Measurements from ENCODE around the gene IQSEC1. TPM values are rescaled to one million over a fixed set of nuclear protein-coding genes. Genes with fewer than 3 reads are reported as not detected.

Gene IQSEC1
- total and polyA plus RNA-seq, 2 donors (not counting 1 experiment from before 2014, with no cell fraction given), result 96.7 to 222 TPM

GRCh38 chr3:13004376-13004775, 68.9 kb downstream of the IQSEC1 start:
- Histone ChIP-seq H2AFZ (ENCODE audit: insufficient read depth, low read depth, low read length, poor library complexity, severe bottlenecking) (no peak overlapping the region), H3K79me2 (ENCODE audit: control insufficient read depth, insufficient read depth, low read length) (peaks cover 99% of the 10 kb centered on the region), H4K20me1 (ENCODE audit: control insufficient read depth, insufficient read depth, low read length, poor library complexity, severe bottlenecking) (peaks cover 74% of the 10 kb centered on the region), H3K9ac (ENCODE audit: low read length) (no peak overlapping the region), H3K4me2 (replicated peaks; ENCODE audit: low read depth, low read length, poor library complexity, severe bottlenecking) (peak overlapping the region; percentile 62), H3K36me3 (replicated peaks in 1 of 2; ENCODE audit: control extremely low read depth in 1 of 2, control insufficient read depth in 1 of 2, extremely low read depth in 1 of 2, insufficient read depth in 2 of 2, low read length in 1 of 2) (peaks cover 0 to 53% of the 10 kb centered on the region in 2 experiments), H3K27ac (ENCODE audit: low read length in 2 of 2) (peak overlapping the region; percentile 28 to 97), H3K4me1 (ENCODE audit: control insufficient read depth in 2 of 2, insufficient read depth in 2 of 2, low read length in 2 of 2) (peaks cover 99% of the 10 kb centered on the region in 2 donors), H3K9me3 (ENCODE audit: control extremely low read depth in 1 of 3, control insufficient read depth in 2 of 3, insufficient read depth in 1 of 3, low read length in 2 of 3) (no peaks in the 10 kb centered on the region), H3K27me3 (replicated peaks in 1 of 4; ENCODE audit: control extremely low read depth in 1 of 4, control insufficient read depth in 3 of 4, insufficient read depth in 4 of 4, low read length in 3 of 4) (no peaks in the 10 kb centered on the region), H3K4me3 (ENCODE audit: control extremely low read depth in 1 of 5, extremely low read depth in 1 of 5, insufficient read depth in 1 of 5, low read depth in 2 of 5, low read length in 4 of 5) (no peak overlapping the region)
- POLR2A ChIA-PET, result interaction anchor here (0.7 to 2.0 kb wide), 6 partner anchors 9 to 329 kb away, joined by 3 to 6 read pairs (median 4); no protein-coding TSS in a partner anchor
- CTCF ChIA-PET, result interaction anchor here (0.7 to 5.2 kb wide), 8 partner anchors 10 to 102 kb away, joined by 3 to 25 read pairs (median 4); no protein-coding TSS in a partner anchor
- intact Hi-C loops (cut with micrococcal nuclease), result no loop called here
- peak overlapping the region; percentile 93 for H3K27ac Mint-ChIP-seq
- no peaks in the 10 kb centered on the region for H3K9me3 Mint-ChIP-seq (ENCODE audit: insufficient read depth)
- peak overlapping the region; percentile 71 for H3K4me3 Mint-ChIP-seq
- H3K27me3 Mint-ChIP-seq, result no peaks in the 10 kb centered on the region
- 60% methylated on average over 4 of the region's 7 CpGs for WGBS (ENCODE audit: insufficient coverage)
- DNase-seq, result no peak
- peaks cover 97% of the 10 kb centered on the region for H3K4me1 Mint-ChIP-seq
- TF ChIP-seq, protein P1, sequence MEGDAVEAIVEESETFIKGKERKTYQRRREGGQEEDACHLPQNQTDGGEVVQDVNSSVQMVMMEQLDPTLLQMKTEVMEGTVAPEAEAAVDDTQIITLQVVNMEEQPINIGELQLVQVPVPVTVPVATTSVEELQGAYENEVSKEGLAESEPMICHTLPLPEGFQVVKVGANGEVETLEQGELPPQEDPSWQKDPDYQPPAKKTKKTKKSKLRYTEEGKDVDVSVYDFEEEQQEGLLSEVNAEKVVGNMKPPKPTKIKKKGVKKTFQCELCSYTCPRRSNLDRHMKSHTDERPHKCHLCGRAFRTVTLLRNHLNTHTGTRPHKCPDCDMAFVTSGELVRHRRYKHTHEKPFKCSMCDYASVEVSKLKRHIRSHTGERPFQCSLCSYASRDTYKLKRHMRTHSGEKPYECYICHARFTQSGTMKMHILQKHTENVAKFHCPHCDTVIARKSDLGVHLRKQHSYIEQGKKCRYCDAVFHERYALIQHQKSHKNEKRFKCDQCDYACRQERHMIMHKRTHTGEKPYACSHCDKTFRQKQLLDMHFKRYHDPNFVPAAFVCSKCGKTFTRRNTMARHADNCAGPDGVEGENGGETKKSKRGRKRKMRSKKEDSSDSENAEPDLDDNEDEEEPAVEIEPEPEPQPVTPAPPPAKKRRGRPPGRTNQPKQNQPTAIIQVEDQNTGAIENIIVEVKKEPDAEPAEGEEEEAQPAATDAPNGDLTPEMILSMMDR (IDR thresholded peaks at IDR 0.05), result no peak
- no peak for TF ChIP-seq EZH2 (IDR thresholded peaks at IDR 0.05; ENCODE audit: borderline replicate concordance, insufficient read depth, low read depth, low read length, poor library complexity, severe bottlenecking)
- no peak for ATAC-seq (ENCODE audit: low read depth)

- Mint-ChIP-seq H3K27ac (peak overlapping the region; percentile 93), H3K4me1 (peaks cover 97% of the 10 kb centered on the region), H3K27me3 (no peaks in the 10 kb centered on the region), H3K4me3 (peak overlapping the region; percentile 71), H3K9me3 (ENCODE audit: insufficient read depth) (no peaks in the 10 kb centered on the region)
- H3K4me2 ChIP-seq (replicated peaks; ENCODE audit: low read depth, low read length, poor library complexity, severe bottlenecking), result peak overlapping the region; percentile 62
- H3K9me3 ChIP-seq (ENCODE audit: control extremely low read depth in 1 of 3, control insufficient read depth in 2 of 3, insufficient read depth in 1 of 3, low read length in 2 of 3), result no peaks in the 10 kb centered on the region
- intact Hi-C loops (cut with micrococcal nuclease), result loop anchor here (2.0 kb wide), 1 partner anchor 43 kb away; no protein-coding TSS in a partner anchor
- no peak overlapping the region for H3K4me3 ChIP-seq (ENCODE audit: control extremely low read depth in 1 of 5, extremely low read depth in 1 of 5, insufficient read depth in 1 of 5, low read depth in 2 of 5, low read length in 4 of 5)
- H3K79me2 ChIP-seq (ENCODE audit: control insufficient read depth, insufficient read depth, low read length), result peaks cover 99% of the 10 kb centered on the region
- H3K27ac ChIP-seq (ENCODE audit: low read length in 2 of 2), result peak overlapping the region; percentile 77 to 97
- peaks cover 99% of the 10 kb centered on the region in 2 donors for H3K4me1 ChIP-seq (ENCODE audit: control insufficient read depth in 2 of 2, insufficient read depth in 2 of 2, low read length in 2 of 2)
- 67% methylated on average over 1 of the region's 4 CpGs for WGBS (ENCODE audit: insufficient coverage)
- ChIA-PET POLR2A (interaction anchor here (0.7 to 2.0 kb wide), 5 partner anchors 11 to 43 kb away, joined by 3 to 6 read pairs (median 4); no protein-coding TSS in a partner anchor), CTCF (interaction anchor here (1.1 to 5.2 kb wide), 6 partner anchors 9 to 102 kb away, joined by 3 to 25 read pairs (median 5); no protein-coding TSS in a partner anchor)
- H3K27me3 ChIP-seq (replicated peaks in 1 of 4; ENCODE audit: control extremely low read depth in 1 of 4, control insufficient read depth in 3 of 4, insufficient read depth in 4 of 4, low read length in 3 of 4), result no peaks in the 10 kb centered on the region
- H4K20me1 ChIP-seq (ENCODE audit: control insufficient read depth, insufficient read depth, low read length, poor library complexity, severe bottlenecking), result peaks cover 74% of the 10 kb centered on the region
- no peak overlapping the region for H3K9ac ChIP-seq (ENCODE audit: low read length)
- ATAC-seq (ENCODE audit: low read depth), result no peak
- no peak for DNase-seq
- no peak overlapping the region for H2AFZ ChIP-seq (ENCODE audit: insufficient read depth, low read depth, low read length, poor library complexity, severe bottlenecking)
- no peak for TF ChIP-seq EZH2 (IDR thresholded peaks at IDR 0.05; ENCODE audit: borderline replicate concordance, insufficient read depth, low read depth, low read length, poor library complexity, severe bottlenecking)
- TF ChIP-seq, protein P1 (IDR thresholded peaks at IDR 0.05), result no peak
- peaks cover 0 to 54% of the 10 kb centered on the region in 2 experiments for H3K36me3 ChIP-seq (replicated peaks in 1 of 2; ENCODE audit: control extremely low read depth in 1 of 2, control insufficient read depth in 1 of 2, extremely low read depth in 1 of 2, insufficient read depth in 2 of 2, low read length in 1 of 2)
Measured at GRCh38 chr3:13003608-13004007, 69.6 kb downstream of the IQSEC1 start.
